ENCODE measurements around the gene FBXO21. TPM values are rescaled to one million over a fixed set of nuclear protein-coding genes. Genes with fewer than 3 reads are reported as not detected.
"Not testable (repeated sequence)": the region's sequence is repeated elsewhere in the genome, so short reads cannot be mapped to it uniquely, and the experiment has no call there.

The FBXO21 gene
- total RNA-seq, 2 experiments from 2014 or later, result 22.8 to 28.2 TPM

DNA sequence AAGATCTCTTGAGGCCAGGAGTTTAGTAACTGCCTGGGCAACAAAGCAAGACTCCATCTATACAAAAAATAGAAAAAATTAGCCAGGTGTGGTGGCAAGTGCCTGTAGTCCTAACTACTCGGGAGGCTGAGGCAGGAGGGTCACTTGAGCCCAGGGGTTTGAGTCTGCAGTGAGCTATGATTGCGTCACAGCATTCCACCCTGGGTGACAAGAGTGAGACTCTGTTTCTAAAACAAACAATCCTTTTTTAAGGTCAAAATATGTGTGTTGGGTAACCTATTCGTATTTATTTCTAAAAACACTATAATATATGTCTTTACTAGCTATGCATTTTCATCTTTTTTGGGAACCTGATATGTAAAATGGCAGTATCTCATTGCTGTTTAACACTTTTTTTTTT lies 7.4 kb downstream of the FBXO21 start:
- H3K36me3 Mint-ChIP-seq (ENCODE audit: low read depth), result peaks cover 67% of the 10 kb centered on the region
- POLR2A ChIA-PET, result no interaction called here
- ATAC-seq, result no peak

DNA sequence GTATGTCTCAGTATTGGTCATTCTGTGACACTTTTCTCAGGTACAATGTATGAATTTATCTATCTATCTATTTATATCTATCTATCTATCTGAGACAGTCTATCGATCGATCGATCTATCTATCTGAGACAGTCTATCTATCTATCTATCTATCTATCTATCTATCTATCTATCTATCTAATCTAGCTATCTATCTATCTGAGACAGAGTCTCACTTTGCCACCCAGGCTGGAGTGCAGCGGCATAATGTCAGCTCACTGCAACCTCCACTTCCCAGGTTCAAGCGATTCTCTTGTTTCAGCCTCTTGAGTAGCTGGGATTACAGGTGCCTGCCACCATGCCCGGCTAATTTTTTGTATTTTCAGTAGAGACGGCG lies 8.8 kb downstream of the FBXO21 start:
- Mint-ChIP-seq H3K36me3 (ENCODE audit: low read depth) (peaks cover 69% of the 10 kb centered on the region), H3K4me1 (peaks cover 12% of the 10 kb centered on the region)
- intact Hi-C loops (cut with DNase I, micrococcal nuclease); H3K27ac Mint-ChIP-seq; H3K27me3 Mint-ChIP-seq; CTCF ChIA-PET; POLR2A ChIA-PET; ATAC-seq; H3K4me3 Mint-ChIP-seq; DNase-seq; H3K9me3 Mint-ChIP-seq (ENCODE audit: low read depth): not testable (repeated sequence)

More for the DNA sequence above, 7.4 kb downstream of the FBXO21 start:
- no peak overlapping the region for H3K4me3 Mint-ChIP-seq
- intact Hi-C loops (cut with DNase I, micrococcal nuclease), result no loop called here
- H3K27me3 Mint-ChIP-seq, result no peaks in the 10 kb centered on the region
- DNase-seq, result no peak
- CTCF ChIA-PET, result no interaction called here
- H3K27ac Mint-ChIP-seq, result no peak overlapping the region
- H3K4me1 Mint-ChIP-seq, result peaks cover 16% of the 10 kb centered on the region
- no peaks in the 10 kb centered on the region for H3K9me3 Mint-ChIP-seq (ENCODE audit: low read depth)

DNA sequence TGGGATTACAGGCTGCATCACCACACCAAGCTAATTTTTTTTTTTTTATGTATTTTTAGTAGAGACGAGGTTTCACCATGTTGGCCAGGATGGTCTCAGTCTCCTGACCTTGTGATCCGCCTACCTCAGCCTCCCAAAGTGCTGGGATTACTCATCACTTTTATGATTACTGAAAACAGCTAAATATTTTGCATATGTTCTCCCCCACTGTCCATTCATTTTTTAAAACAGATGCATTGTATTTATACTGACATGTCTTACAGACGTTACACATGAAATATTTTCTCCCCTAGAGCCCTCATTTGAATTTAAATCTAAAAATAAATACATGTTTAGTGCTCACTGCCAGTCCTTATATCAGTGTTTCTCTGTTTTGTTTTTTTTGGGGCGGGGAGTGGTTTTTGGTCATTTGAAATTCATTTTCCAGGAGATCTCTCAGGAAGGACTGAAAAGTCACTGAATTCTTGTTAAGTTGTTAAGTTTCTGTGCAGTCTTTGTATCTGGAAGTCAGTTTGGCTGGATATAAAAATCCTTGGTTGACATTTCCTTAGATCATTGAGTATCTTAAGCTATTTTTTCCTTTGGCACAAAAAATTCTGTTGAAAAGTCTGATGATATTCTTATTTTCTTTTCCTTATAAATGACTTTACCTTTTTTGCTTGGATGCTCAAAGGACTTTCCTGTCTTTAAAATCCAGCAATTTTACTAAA lies 9.4 kb downstream of the FBXO21 start:
- Mint-ChIP-seq H3K4me1 (peaks cover 16% of the 10 kb centered on the region), H3K27me3 (no peaks in the 10 kb centered on the region), H3K36me3 (ENCODE audit: low read depth) (peaks cover 69% of the 10 kb centered on the region), H3K9me3 (ENCODE audit: low read depth) (no peaks in the 10 kb centered on the region), H3K27ac (no peak overlapping the region), H3K4me3 (no peak overlapping the region)
- ATAC-seq (no peak), DNase-seq (no peak)
- intact Hi-C loops (cut with DNase I, micrococcal nuclease), result no loop called here
- CTCF ChIA-PET, result no interaction called here
- POLR2A ChIA-PET, result no interaction called here

DNA sequence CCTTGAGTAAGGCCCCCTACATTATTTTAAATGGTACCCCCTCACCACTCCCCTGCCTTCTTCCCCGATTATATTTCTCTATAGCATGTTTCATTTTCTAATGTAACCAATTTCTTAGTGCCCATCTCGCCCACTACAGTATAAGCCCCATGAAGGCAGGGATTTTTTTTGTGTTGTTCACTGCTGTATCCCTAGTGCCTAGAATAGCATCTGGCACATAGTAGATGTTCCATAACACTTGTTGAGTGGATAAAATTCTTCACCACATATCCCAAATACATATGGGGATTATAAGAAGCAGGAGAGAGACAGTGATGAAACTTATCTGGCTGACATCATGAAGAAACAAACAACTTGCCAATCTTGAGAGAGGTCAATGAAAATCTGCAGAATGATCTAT lies 11.5 kb downstream of the FBXO21 start:
- H3K36me3 Mint-ChIP-seq (ENCODE audit: low read depth), result peaks cover 70% of the 10 kb centered on the region
- no peak for ATAC-seq
- H3K9me3 Mint-ChIP-seq (ENCODE audit: low read depth), result no peaks in the 10 kb centered on the region
- CTCF ChIA-PET, result no interaction called here
- POLR2A ChIA-PET, result no interaction called here
- H3K4me3 Mint-ChIP-seq, result no peak overlapping the region
- H3K27ac Mint-ChIP-seq, result no peak overlapping the region
- peaks cover 11% of the 10 kb centered on the region for H3K4me1 Mint-ChIP-seq
- H3K27me3 Mint-ChIP-seq, result no peaks in the 10 kb centered on the region
- no peak for DNase-seq
- intact Hi-C loops (cut with DNase I, micrococcal nuclease), result no loop called here

DNA sequence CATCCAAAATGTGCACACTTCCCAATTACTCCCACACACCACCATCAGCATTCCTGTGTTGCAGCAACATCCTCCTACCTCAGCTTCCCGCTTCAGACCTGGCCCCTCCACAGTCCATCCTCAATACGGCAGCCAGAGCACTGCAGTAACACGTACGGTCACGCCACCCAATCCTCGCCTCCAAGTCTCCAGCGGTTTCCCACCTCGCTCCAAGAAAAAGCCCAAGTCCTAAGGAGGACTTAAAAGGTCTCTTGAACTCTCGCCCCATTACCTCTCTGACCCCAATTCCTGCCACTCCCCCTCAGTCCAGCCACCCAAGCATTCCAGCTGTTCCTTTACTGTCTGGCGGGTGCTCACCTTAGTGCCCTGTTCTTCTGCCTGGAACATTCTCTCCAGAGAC lies 12.0 kb downstream of the FBXO21 start:
- DNase-seq (no peak), ATAC-seq (no peak)
- Mint-ChIP-seq H3K4me3 (no peak overlapping the region), H3K36me3 (ENCODE audit: low read depth) (peaks cover 67% of the 10 kb centered on the region), H3K9me3 (ENCODE audit: low read depth) (no peaks in the 10 kb centered on the region), H3K27ac (no peak overlapping the region), H3K4me1 (peaks cover 11% of the 10 kb centered on the region), H3K27me3 (no peaks in the 10 kb centered on the region)
- CTCF ChIA-PET, result no interaction called here
- intact Hi-C loops (cut with DNase I, micrococcal nuclease), result no loop called here
- POLR2A ChIA-PET, result no interaction called here

DNA sequence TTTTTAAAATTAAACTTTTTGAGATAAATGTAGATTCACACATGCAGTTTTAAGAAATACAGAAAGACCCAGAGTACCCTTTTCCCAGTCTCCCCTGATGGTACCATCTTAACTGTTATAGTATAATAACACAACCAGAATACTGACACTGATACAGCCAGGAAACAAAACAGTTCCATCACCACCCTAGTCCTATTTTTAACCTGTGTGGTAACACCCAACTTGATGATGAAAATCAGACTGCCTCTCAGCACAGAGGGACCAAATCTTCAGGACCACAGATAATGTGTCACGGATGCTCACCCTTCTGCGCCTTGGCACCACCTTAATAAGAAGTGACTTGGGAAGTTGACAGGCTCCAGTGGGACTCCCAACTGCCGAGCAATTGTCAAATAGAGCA lies 18.1 kb downstream of the FBXO21 start:
- Mint-ChIP-seq H3K4me3 (no peak overlapping the region), H3K27me3 (no peaks in the 10 kb centered on the region), H3K4me1 (peaks cover 3% of the 10 kb centered on the region), H3K9me3 (ENCODE audit: low read depth) (no peaks in the 10 kb centered on the region), H3K27ac (no peak overlapping the region), H3K36me3 (ENCODE audit: low read depth) (peaks cover 58% of the 10 kb centered on the region)
- no peak for DNase-seq
- CTCF ChIA-PET, result interaction anchor here (1.0 kb wide), 1 partner anchor 22 kb away, joined by 3 read pairs; no protein-coding TSS in a partner anchor
- no peak for ATAC-seq
- intact Hi-C loops (cut with DNase I, micrococcal nuclease), result no loop called here
- POLR2A ChIA-PET, result no interaction called here

DNA sequence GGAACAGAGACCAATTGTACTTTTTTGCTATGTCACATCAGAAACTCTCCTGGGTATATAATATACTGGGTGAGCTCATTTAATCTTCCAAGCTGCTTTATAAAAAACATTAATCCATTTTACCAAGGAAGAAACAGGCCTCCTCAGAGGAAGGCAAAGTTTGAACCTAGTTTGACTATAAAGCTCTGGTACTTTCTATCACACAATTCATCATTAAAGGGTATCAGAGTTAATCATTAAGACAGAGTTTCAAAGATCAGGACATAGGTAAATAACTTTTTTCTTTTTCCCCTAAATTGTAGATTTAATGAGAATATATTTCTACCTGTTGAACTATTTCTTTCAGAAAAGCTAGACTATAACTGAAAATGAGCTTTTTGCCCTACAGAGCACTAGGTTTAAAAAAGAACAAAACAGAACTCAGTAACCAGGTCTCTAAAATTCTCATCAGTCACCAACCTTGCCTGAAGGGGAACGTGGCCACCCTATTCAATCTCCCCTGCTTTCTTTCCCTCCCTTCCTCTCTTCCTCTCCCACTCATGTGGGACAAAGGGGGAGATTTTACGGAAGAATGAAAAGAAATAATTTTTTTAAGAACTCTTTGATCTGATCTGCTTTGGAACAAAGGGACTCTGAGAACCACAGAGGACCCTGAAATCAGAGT lies 18.6 kb downstream of the FBXO21 start:
- no peak overlapping the region for H3K4me3 Mint-ChIP-seq
- intact Hi-C loops (cut with DNase I, micrococcal nuclease), result no loop called here
- no peak overlapping the region for H3K27ac Mint-ChIP-seq
- peaks cover 3% of the 10 kb centered on the region for H3K4me1 Mint-ChIP-seq
- CTCF ChIA-PET, result interaction anchor here (1.0 kb wide), 1 partner anchor 22 kb away, joined by 3 read pairs; no protein-coding TSS in a partner anchor
- DNase-seq (no peak), ATAC-seq (no peak)
- H3K36me3 Mint-ChIP-seq (ENCODE audit: low read depth), result peaks cover 59% of the 10 kb centered on the region
- no peaks in the 10 kb centered on the region for H3K27me3 Mint-ChIP-seq
- H3K9me3 Mint-ChIP-seq (ENCODE audit: low read depth), result no peaks in the 10 kb centered on the region
- POLR2A ChIA-PET, result interaction anchor here (0.7 kb wide), 1 partner anchor 18 kb away, joined by 3 read pairs; the partner anchor contains the start of gene FBXO21

DNA sequence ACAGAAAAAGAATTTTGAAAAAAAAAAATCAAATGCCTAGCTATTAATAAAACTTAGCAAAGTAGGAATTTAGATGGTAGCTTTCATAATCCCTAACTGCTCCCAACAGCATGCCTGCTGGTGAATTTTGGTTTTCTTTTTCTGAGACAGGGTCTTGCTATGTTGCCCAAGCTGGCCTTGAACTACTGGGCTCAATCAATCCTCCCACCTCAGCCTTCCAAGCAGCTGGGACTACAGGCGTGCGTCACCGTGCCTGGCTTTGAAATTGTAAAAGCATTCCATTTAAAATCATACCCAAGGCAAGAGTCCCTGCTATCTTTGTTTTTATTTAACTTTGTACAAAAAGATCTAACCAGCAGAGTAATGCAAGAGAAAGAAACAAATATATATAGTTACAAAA lies 20.7 kb downstream of the FBXO21 start:
- no peak overlapping the region for H3K4me3 Mint-ChIP-seq
- H3K27me3 Mint-ChIP-seq, result no peaks in the 10 kb centered on the region
- no peak overlapping the region for H3K27ac Mint-ChIP-seq
- no peaks in the 10 kb centered on the region for H3K4me1 Mint-ChIP-seq
- ChIA-PET POLR2A (no interaction called here), CTCF (no interaction called here)
- peaks cover 51% of the 10 kb centered on the region for H3K36me3 Mint-ChIP-seq (ENCODE audit: low read depth)
- no peaks in the 10 kb centered on the region for H3K9me3 Mint-ChIP-seq (ENCODE audit: low read depth)
- DNase-seq (no peak), ATAC-seq (no peak)
- intact Hi-C loops (cut with DNase I, micrococcal nuclease), result no loop called here

DNA sequence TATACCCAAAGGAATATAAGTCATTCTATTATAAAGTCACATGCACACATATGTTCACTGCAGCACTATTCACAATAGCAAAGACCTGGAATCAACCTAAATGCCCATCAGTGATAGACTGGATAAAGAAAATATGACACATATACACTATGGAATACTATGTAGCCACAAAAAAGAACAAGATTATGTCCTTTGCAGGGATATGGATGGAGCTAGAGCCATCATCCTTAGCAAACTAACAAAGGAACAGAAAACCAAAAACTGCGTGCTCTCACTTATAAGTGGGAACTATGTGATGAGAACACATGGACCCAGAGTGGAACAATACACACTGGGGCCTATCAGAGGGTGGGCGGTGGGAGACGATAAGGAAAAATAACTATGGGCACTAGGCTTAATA lies 21.3 kb downstream of the FBXO21 start:
- no peak for ATAC-seq
- POLR2A ChIA-PET, result no interaction called here
- no peak overlapping the region for H3K27ac Mint-ChIP-seq
- no peaks in the 10 kb centered on the region for H3K4me1 Mint-ChIP-seq
- no peaks in the 10 kb centered on the region for H3K9me3 Mint-ChIP-seq (ENCODE audit: low read depth)
- intact Hi-C loops (cut with DNase I, micrococcal nuclease), result no loop called here
- no peak overlapping the region for H3K4me3 Mint-ChIP-seq
- H3K36me3 Mint-ChIP-seq (ENCODE audit: low read depth), result peaks cover 48% of the 10 kb centered on the region
- DNase-seq, result no peak
- CTCF ChIA-PET, result interaction anchor here (0.7 kb wide), 1 partner anchor 1565 kb away, joined by 3 read pairs; no protein-coding TSS in a partner anchor
- no peaks in the 10 kb centered on the region for H3K27me3 Mint-ChIP-seq

DNA sequence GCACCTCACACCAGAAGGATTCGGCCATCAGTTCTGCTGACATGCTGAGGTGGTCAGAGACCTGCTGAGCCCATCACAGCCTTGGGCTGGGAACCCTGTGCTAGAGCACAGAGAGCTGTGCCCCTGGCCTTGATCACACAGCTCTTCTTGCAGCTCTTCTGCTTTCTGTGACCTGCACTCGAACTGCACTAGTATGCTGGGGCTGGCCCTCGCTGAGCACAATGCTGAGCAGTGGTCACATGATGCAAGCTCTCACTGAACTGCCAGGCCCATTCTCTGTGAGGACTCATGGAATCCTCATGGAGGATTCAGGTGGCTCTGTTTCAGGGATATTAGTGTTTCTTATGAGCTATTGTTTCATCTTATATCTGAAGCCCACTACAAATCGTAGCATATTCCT lies 22.5 kb downstream of the FBXO21 start:
- DNase-seq, result no peak
- POLR2A ChIA-PET, result interaction anchor here (0.6 to 1.1 kb wide), 2 partner anchors 20 to 225 kb away, joined by 3 to 6 read pairs; no protein-coding TSS in a partner anchor
- ATAC-seq, result no peak
- Mint-ChIP-seq H3K27ac (no peak overlapping the region), H3K4me3 (no peak overlapping the region), H3K27me3 (no peaks in the 10 kb centered on the region), H3K36me3 (ENCODE audit: low read depth) (peaks cover 52% of the 10 kb centered on the region), H3K4me1 (no peaks in the 10 kb centered on the region), H3K9me3 (ENCODE audit: low read depth) (no peaks in the 10 kb centered on the region)
- intact Hi-C loops (cut with DNase I, micrococcal nuclease), result no loop called here
- CTCF ChIA-PET, result no interaction called here

DNA sequence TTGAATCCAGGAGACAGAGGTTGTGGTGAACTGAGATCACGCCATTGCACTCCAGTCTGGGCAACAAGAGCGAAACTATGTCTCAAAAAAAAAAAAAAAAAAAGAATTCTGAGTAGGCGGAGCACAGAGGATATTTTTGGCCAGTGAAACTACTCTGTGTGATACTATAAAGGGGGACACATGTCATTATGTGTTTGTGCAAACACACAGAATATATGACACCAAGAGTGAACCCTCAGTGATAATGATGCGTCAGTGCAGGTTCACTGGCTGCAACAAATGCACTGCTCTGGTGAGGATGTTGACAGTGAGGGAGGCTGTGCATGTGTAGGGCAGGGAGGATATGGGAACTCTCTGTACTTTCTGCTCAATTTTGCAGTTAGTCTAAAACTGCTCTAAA lies 24.2 kb downstream of the FBXO21 start:
- Mint-ChIP-seq H3K4me3 (no peak overlapping the region), H3K4me1 (no peaks in the 10 kb centered on the region), H3K27me3 (no peaks in the 10 kb centered on the region), H3K9me3 (ENCODE audit: low read depth) (no peaks in the 10 kb centered on the region), H3K36me3 (ENCODE audit: low read depth) (peaks cover 51% of the 10 kb centered on the region), H3K27ac (no peak overlapping the region)
- ATAC-seq (no peak), DNase-seq (no peak)
- intact Hi-C loops (cut with DNase I, micrococcal nuclease), result no loop called here
- ChIA-PET CTCF (interaction anchor here (0.8 kb wide), 1 partner anchor 79 kb away, joined by 3 read pairs; no protein-coding TSS in a partner anchor), POLR2A (no interaction called here)

DNA sequence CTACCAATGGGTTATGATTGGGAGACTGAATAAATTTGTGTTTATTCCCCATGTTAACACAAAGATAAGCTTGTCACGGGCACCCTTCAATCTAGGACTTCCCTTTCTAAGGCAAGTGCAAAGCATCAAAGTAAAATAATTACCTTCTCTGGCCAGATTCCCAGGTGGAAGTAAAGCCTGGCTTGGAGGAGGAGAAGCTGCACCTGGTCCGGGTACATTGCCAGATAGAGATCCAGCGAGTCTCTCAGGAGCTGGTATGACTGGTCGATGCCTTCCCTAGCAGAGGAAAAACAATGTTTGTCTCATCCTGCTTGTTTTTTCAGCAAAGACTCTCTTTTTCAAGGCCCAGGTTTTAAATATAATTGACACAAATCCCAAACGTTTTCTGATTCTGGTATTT lies 24.9 kb downstream of the FBXO21 start:
- intact Hi-C loops (cut with DNase I, micrococcal nuclease), result no loop called here
- peak overlapping the region; percentile 9 for H3K27ac Mint-ChIP-seq
- H3K4me1 Mint-ChIP-seq, result no peaks in the 10 kb centered on the region
- ChIA-PET POLR2A (interaction anchor here (0.6 kb wide), 1 partner anchor 223 kb away, joined by 4 read pairs; no protein-coding TSS in a partner anchor), CTCF (interaction anchor here (0.8 to 2.3 kb wide), 2 partner anchors 9 to 78 kb away, joined by 3 to 7 read pairs; no protein-coding TSS in a partner anchor)
- no peak for ATAC-seq
- H3K9me3 Mint-ChIP-seq (ENCODE audit: low read depth), result no peaks in the 10 kb centered on the region
- peaks cover 51% of the 10 kb centered on the region for H3K36me3 Mint-ChIP-seq (ENCODE audit: low read depth)
- H3K27me3 Mint-ChIP-seq, result no peaks in the 10 kb centered on the region
- no peak overlapping the region for H3K4me3 Mint-ChIP-seq
- no peak for DNase-seq

All from activated CD4-positive, alpha-beta T cell treated with anti-CD3 and anti-CD28 coated beads for 36 hours (primary cell).